ENCODE data around the gene SNAPC3. TPM values are rescaled to one million over a fixed set of nuclear protein-coding genes. Genes with fewer than 3 reads are reported as not detected.

SNAPC3 gene
- total RNA-seq, 1 experiment from 2014 or later = 28.0 TPM

DNA sequence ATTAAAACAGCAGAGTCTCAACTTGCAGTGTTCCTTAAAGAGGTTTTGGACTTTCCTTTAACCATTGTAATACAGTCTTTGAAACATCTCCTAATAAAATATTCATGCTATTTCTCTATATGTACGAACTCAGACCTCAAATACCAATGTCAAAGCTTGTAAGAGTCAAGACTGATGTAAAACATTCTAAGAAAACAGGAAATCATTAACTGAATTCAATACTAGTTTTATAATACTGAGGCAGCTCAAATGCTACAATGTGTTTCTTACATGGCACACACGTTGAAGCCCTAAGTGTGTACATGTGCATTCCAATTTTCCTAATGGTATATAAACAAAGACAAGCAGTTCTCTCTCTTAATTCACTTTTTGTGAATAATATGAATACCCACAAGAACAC lies 76.5 kb downstream of the SNAPC3 start:
- Histone ChIP-seq H3K9me3 (ENCODE audit: control insufficient read depth, low read depth, low read length) (no peaks in the 10 kb centered on the region), H2BK12ac (ENCODE audit: insufficient read length, low read depth, low read length) (no peak overlapping the region), H2BK15ac (ENCODE audit: low read depth, low read length) (no peak overlapping the region), H3K4me2 (ENCODE audit: insufficient read depth, insufficient read length, low read length) (no peak overlapping the region), H3K79me2 (ENCODE audit: insufficient read depth, low read length) (peaks cover 31% of the 10 kb centered on the region; the same call in 1 of the 2 replicates), H3K4ac (ENCODE audit: low read depth, low read length) (no peak overlapping the region), H2AK5ac (ENCODE audit: insufficient read length, low read length) (no peak overlapping the region), H2AFZ (ENCODE audit: low read length) (no peak overlapping the region), H3T11ph (ENCODE audit: low read length) (no peak overlapping the region), H4K20me1 (ENCODE audit: control insufficient read depth, insufficient read depth, insufficient read length) (peaks cover 4% of the 10 kb centered on the region), H3K14ac (ENCODE audit: insufficient read depth, low read length) (no peak overlapping the region), H2BK20ac (ENCODE audit: low read depth, low read length, poor library complexity, severe bottlenecking) (no peak overlapping the region), H3K4me1 (ENCODE audit: insufficient read depth, low read length) (no peaks in the 10 kb centered on the region; the same call in 1 of the 2 replicates), H3K27ac (ENCODE audit: insufficient read length, low read depth, low read length) (no peak overlapping the region), H3K79me1 (ENCODE audit: insufficient read depth, low read depth, low read length, poor library complexity, severe bottlenecking) (peaks cover 3% of the 10 kb centered on the region), H3K56ac (ENCODE audit: insufficient read length, low read depth, low read length) (no peak overlapping the region), H3K27me3 (ENCODE audit: insufficient read depth, low read length) (no peaks in the 10 kb centered on the region), H3K23ac (ENCODE audit: insufficient read length, low read depth, low read length) (no peak overlapping the region), H4K91ac (ENCODE audit: insufficient read length, low read depth, low read length) (no peak overlapping the region), H2BK5ac (ENCODE audit: insufficient read length, low read length) (no peak overlapping the region), H3K9ac (ENCODE audit: extremely low read depth, insufficient read length, low read length) (no peak overlapping the region), H2BK120ac (ENCODE audit: low read depth, low read length, poor library complexity, severe bottlenecking) (no peak overlapping the region), H3K18ac (ENCODE audit: insufficient read length, low read depth, low read length) (no peak overlapping the region), H4K8ac (replicated peaks; ENCODE audit: insufficient read length, low read depth, low read length) (no peak overlapping the region), H3K23me2 (ENCODE audit: insufficient read length, low read depth, low read length, poor library complexity, severe bottlenecking) (no peaks in the 10 kb centered on the region), H4K5ac (ENCODE audit: insufficient read length, low read depth, low read length) (no peak overlapping the region)
- peak overlapping the region in 1 of 3 experiments; percentile 74; a peak in 3 of 7 replicates for H3K27ac Mint-ChIP-seq
- peaks cover 4 to 14% of the 10 kb centered on the region in 2 experiments; a peak in 3 of 5 replicates for H3K9me3 Mint-ChIP-seq
- no peaks in the 10 kb centered on the region for H3K27me3 Mint-ChIP-seq (ENCODE audit: low read depth)
- WGBS (ENCODE audit: extremely low coverage, insufficient read length, low lambda C conversion rate) = no CpG with 5 or more reads among the region's 2 CpGs
- H3K4me1 Mint-ChIP-seq = peaks cover 21% of the 10 kb centered on the region in 2 experiments; a peak in 2 of 4 replicates
- DNase-seq = no peak
- TF ChIP-seq, protein P1, sequence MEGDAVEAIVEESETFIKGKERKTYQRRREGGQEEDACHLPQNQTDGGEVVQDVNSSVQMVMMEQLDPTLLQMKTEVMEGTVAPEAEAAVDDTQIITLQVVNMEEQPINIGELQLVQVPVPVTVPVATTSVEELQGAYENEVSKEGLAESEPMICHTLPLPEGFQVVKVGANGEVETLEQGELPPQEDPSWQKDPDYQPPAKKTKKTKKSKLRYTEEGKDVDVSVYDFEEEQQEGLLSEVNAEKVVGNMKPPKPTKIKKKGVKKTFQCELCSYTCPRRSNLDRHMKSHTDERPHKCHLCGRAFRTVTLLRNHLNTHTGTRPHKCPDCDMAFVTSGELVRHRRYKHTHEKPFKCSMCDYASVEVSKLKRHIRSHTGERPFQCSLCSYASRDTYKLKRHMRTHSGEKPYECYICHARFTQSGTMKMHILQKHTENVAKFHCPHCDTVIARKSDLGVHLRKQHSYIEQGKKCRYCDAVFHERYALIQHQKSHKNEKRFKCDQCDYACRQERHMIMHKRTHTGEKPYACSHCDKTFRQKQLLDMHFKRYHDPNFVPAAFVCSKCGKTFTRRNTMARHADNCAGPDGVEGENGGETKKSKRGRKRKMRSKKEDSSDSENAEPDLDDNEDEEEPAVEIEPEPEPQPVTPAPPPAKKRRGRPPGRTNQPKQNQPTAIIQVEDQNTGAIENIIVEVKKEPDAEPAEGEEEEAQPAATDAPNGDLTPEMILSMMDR (conservative IDR thresholded peaks at IDR 0.05) = no peak
- H3K36me3 Mint-ChIP-seq (ENCODE audit: insufficient read depth in 1 of 3, low read depth in 3 of 3) = peaks cover 66 to 91% (median 90%) of the 10 kb centered on the region in 3 experiments
- H3K4me3 Mint-ChIP-seq = no peak overlapping the region

Measured in H9 (cell line).